ENCODE results near the gene FOXI1.

DNA sequence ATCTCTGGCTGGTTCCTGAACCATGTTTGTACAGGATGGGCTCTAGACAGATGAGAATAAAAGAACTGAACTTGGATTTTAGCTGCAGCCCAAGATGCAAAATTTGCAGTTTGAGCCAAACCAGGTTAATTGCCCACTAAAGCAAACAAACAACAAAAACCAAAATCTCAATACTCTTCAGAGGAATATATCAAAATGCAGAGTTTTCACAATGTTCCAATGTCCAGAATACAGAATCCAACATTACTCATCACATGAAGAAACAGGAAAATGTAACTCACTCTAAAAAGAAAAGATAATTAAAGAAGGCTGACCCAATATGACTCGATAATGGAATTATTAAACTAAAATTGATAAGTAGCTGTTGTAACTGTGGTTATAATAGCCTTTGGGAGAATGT, 20.4 kb downstream of the FOXI1 start:
- TF ChIP-seq, protein P1, sequence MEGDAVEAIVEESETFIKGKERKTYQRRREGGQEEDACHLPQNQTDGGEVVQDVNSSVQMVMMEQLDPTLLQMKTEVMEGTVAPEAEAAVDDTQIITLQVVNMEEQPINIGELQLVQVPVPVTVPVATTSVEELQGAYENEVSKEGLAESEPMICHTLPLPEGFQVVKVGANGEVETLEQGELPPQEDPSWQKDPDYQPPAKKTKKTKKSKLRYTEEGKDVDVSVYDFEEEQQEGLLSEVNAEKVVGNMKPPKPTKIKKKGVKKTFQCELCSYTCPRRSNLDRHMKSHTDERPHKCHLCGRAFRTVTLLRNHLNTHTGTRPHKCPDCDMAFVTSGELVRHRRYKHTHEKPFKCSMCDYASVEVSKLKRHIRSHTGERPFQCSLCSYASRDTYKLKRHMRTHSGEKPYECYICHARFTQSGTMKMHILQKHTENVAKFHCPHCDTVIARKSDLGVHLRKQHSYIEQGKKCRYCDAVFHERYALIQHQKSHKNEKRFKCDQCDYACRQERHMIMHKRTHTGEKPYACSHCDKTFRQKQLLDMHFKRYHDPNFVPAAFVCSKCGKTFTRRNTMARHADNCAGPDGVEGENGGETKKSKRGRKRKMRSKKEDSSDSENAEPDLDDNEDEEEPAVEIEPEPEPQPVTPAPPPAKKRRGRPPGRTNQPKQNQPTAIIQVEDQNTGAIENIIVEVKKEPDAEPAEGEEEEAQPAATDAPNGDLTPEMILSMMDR (conservative IDR thresholded peaks at IDR 0.05) = no peak
- no peak for TF ChIP-seq EZH2 (IDR thresholded peaks at IDR 0.05; ENCODE audit: low read depth)
